HCT116 (cell line): Measurements from ENCODE around the gene GJA9. TPM values are rescaled to one million over a fixed set of nuclear protein-coding genes. Genes with fewer than 3 reads are reported as not detected.
A peak's percentile ranks its signal among the peaks of the same experiment; 100 is the strongest.

Experiments
- ATAC-seq: fragments of 200-7000 bp; cut with Tn5 transposase; 2 replicates; pipeline ENCODE4 v1.9.1; 2020; ENCODE audit warnings: mild to moderate bottlenecking, moderate library complexity
- BruUV-seq: library from RNA; stranded (reverse); fragments of 400-500 nt; replicated peaks from 2 replicates; lab custom pipeline; 2021; lab: Mats Ljungman, UMichigan
- CTCF ChIA-PET: fragments of 300-600 bp; sonication (Branson Sonifier 250); formaldehyde crosslinking; loops from one replicate; lab custom pipeline; 2021; ENCODE audit warnings: antibody characterized with exemption; lab: Charles Lee
- POLR2A ChIA-PET: fragments of 300-600, 350-600 bp; sonication (Branson Sonifier 250); formaldehyde crosslinking; loops from one replicate; lab custom pipeline; 2021; ENCODE audit warnings: antibody characterized with exemption; lab: Charles Lee
- RAD21 ChIA-PET, 2 experiments: fragments of 300-600 bp; sonication (Branson Sonifier 250); formaldehyde crosslinking; loops; one replicate each; lab custom pipeline; 2023; ENCODE audit warnings: low total read pairs in 2 of 2; ENCODE audit not compliant: uncharacterized antibody in 2 of 2, unreplicated experiment in 2 of 2, low non-redundant PET in 1 of 2; lab: Charles Lee
- DNase-seq: peaks from one replicate; pipeline ENCODE4 v3.0.0-alpha.2; 2010; ENCODE audit warnings: low read depth, low spot score
- H2AFZ ChIP-seq: fragments of 200-600 bp; shearing (Covaris generic), sonication (generic); 2 replicates; pipeline ENCODE4 v1.6.1; 2017; ENCODE audit warnings: low read depth, mixed run types, mixed read lengths, antibody characterized with exemption, low read length; ENCODE audit not compliant: poor library complexity, severe bottlenecking
- H3K27ac ChIP-seq: 2 replicates; pipeline ENCODE4 v1.5.1; 2012; ENCODE audit warnings: low read depth, low read length
- H3K27me3 ChIP-seq: fragments of 200-600 bp; sonication (generic); 2 replicates; pipeline ENCODE4 v1.6.1; 2016; ENCODE audit warnings: mixed run types, low read length, mixed read lengths; ENCODE audit not compliant: insufficient read depth
- H3K36me3 ChIP-seq, 2 experiments: fragments of 200-500 bp in 1 of 2; fragments of 200-600 bp in 1 of 2; sonication (Bioruptor generic) in 1 of 2; sonication (generic) in 1 of 2; 2 replicates each; pipeline versions ENCODE4 v1.5.1 to v1.6.1; 2014 to 2016; ENCODE audit warnings: low read length in 2 of 2, inconsistent platforms in 1 of 2, mixed read lengths in 1 of 2, mixed run types in 1 of 2; ENCODE audit not compliant: insufficient read depth in 2 of 2, control insufficient read depth in 1 of 2
- H3K4me1 ChIP-seq, 2 experiments: fragments of 200-600 bp in 1 of 2; sonication (generic) in 1 of 2; 2 replicates each; pipeline versions ENCODE4 v1.5.1 to v1.6.1; 2012 to 2017; ENCODE audit warnings: low read length in 2 of 2, inconsistent platforms in 1 of 2, mild to moderate bottlenecking in 1 of 2, mixed read lengths in 1 of 2, mixed run types in 1 of 2, moderate library complexity in 1 of 2; ENCODE audit not compliant: insufficient read depth in 2 of 2, control insufficient read depth in 1 of 2
- H3K4me2 ChIP-seq: fragments of 200-600 bp; sonication (generic); 2 replicates; pipeline ENCODE4 v1.6.1; 2017; ENCODE audit warnings: mixed run types, low read length, mixed read lengths
- H3K4me3 ChIP-seq, 2 experiments: fragments of 200-600 bp in 1 of 2; sonication (generic) in 1 of 2; replicated peaks in 1 of 2; 2 replicates each; pipeline ENCODE4 v1.5.1; 2011 to 2016; ENCODE audit warnings: low read length in 2 of 2, control low read depth in 1 of 2, low read depth in 1 of 2, mild to moderate bottlenecking in 1 of 2, mixed read lengths in 1 of 2, mixed run types in 1 of 2
- H3K79me2 ChIP-seq: fragments of 200-600 bp; sonication (generic); 2 replicates; pipeline ENCODE4 v1.6.1; 2017; ENCODE audit warnings: mild to moderate bottlenecking, mixed run types, low read length, moderate library complexity, mixed read lengths; ENCODE audit not compliant: insufficient read depth
- H3K9ac ChIP-seq: fragments of 200-600 bp; sonication (generic); 2 replicates; pipeline ENCODE4 v1.6.1; 2016; ENCODE audit warnings: low read length, mixed read lengths
- H3K9me2 ChIP-seq: fragments of 200-600 bp; sonication (generic), shearing (Covaris generic); 2 replicates; pipeline ENCODE4 v1.6.1; 2017; ENCODE audit warnings: mixed run types, mild to moderate bottlenecking, moderate library complexity; ENCODE audit not compliant: insufficient read depth
- H3K9me3 ChIP-seq, 2 experiments: fragments of 200-500 bp in 1 of 2; fragments of 200-600 bp in 1 of 2; sonication (Bioruptor generic) in 1 of 2; sonication (generic) in 1 of 2; 2 replicates each; pipeline ENCODE4 v1.6.1; 2014 to 2017; ENCODE audit warnings: low read length in 2 of 2, mixed read lengths in 2 of 2, inconsistent platforms in 1 of 2, low read depth in 1 of 2, mild to moderate bottlenecking in 1 of 2, mixed run types in 1 of 2, moderate library complexity in 1 of 2; ENCODE audit not compliant: control insufficient read depth in 1 of 2, insufficient read depth in 1 of 2
- H4K20me1 ChIP-seq: fragments of 200-600 bp; sonication (generic), shearing (Covaris generic); 2 replicates; pipeline ENCODE4 v1.6.1; 2017; ENCODE audit warnings: mixed run types, mild to moderate bottlenecking, moderate library complexity; ENCODE audit not compliant: insufficient read depth
- CEBPB ChIP-seq: IDR thresholded peaks from 2 replicates; pipeline ENCODE4 v1.6.1; 2012; ENCODE audit warnings: low read depth
- CTCF ChIP-seq, 3 experiments: fragments of 200-600 bp in 1 of 3; sonication (generic) in 1 of 3; IDR thresholded peaks in 2 of 3; conservative IDR thresholded peaks in 1 of 3; 2 replicates each; pipeline ENCODE4 v1.5.1; 2012 to 2017; ENCODE audit warnings: low read depth in 2 of 3, low read length in 2 of 3, antibody characterized with exemption in 1 of 3, borderline replicate concordance in 1 of 3, control low read depth in 1 of 3, mild to moderate bottlenecking in 1 of 3, mixed read lengths in 1 of 3, mixed run types in 1 of 3, moderate library complexity in 1 of 3; ENCODE audit not compliant: insufficient read depth in 1 of 3
- JUND ChIP-seq: IDR thresholded peaks from 2 replicates; pipeline ENCODE4 v1.6.1; 2012
- MAX ChIP-seq: IDR thresholded peaks from 2 replicates; pipeline ENCODE4 v1.6.1; 2012
- POLR2A ChIP-seq: IDR thresholded peaks from 2 replicates; pipeline ENCODE4 v1.7.0; 2011; ENCODE audit warnings: borderline replicate concordance; ENCODE audit not compliant: insufficient read depth, insufficient read length; ENCODE audit errors: extremely low read depth
- POLR2AphosphoS5 ChIP-seq: IDR thresholded peaks from 2 replicates; pipeline ENCODE4 v1.6.1; 2011; ENCODE audit warnings: mild to moderate bottlenecking, low read depth, low read length, moderate library complexity
- RAD21 ChIP-seq: IDR thresholded peaks from 2 replicates; pipeline ENCODE4 v1.6.1; 2012; ENCODE audit warnings: low read depth, mild to moderate bottlenecking
- YY1 ChIP-seq: IDR thresholded peaks from 2 replicates; pipeline ENCODE4 v1.6.1; 2011; ENCODE audit warnings: low read length, low read depth, moderate library complexity, mild to moderate bottlenecking; ENCODE audit not compliant: insufficient replicate concordance; ENCODE audit errors: extremely low read depth
- ZBTB33 ChIP-seq: IDR thresholded peaks from 2 replicates; pipeline ENCODE4 v1.6.1; 2011; ENCODE audit warnings: mild to moderate bottlenecking, low read length, moderate library complexity; ENCODE audit not compliant: insufficient replicate concordance; ENCODE audit errors: extremely low read depth
- intact Hi-C: fragments of 100-400 bp; cut with micrococcal nuclease; formaldehyde crosslinking; loops from 2 replicates; pipeline ENCODE4 v1.10.0; 2022
- total RNA-seq: library from RNA; stranded (reverse); gene quantifications from one replicate; pipeline ENCODE4 v1.2.1, GENCODE V29; 2021; ENCODE audit not compliant: unreplicated experiment

The GJA9 gene
- total RNA-seq, 1 experiment from 2014 or later = not detected

GRCh38 chr1:38892976-38893375, 11.6 kb upstream of the GJA9 start:
- ChIA-PET CTCF (no interaction called here), RAD21 (no interaction called here), POLR2A (no interaction called here)
- Histone ChIP-seq H3K36me3 (no peaks in the 10 kb centered on the region), H3K79me2 (no peaks in the 10 kb centered on the region), H3K9me2 (no peaks in the 10 kb centered on the region), H3K9ac (no peak overlapping the region), H3K4me1 (no peaks in the 10 kb centered on the region), H3K27ac (no peak overlapping the region), H3K4me3 (no peak overlapping the region), H3K4me2 (no peak overlapping the region), H4K20me1 (no peaks in the 10 kb centered on the region), H3K9me3 (no peaks in the 10 kb centered on the region), H2AFZ (peak overlapping the region; percentile 14), H3K27me3 (no peaks in the 10 kb centered on the region)
- no peak for DNase-seq
- no peak for ATAC-seq
- no peak for TF ChIP-seq JUND
- no peak for TF ChIP-seq ZBTB33
- no peak for TF ChIP-seq POLR2A
- no peak for TF ChIP-seq POLR2AphosphoS5
- TF ChIP-seq CEBPB = no peak
- intact Hi-C loops = no loop called here
- BruUV-seq = no TSS peak

- POLR2A ChIA-PET = no interaction called here
- no TSS peak for BruUV-seq
Observed at GRCh38 chr1:38891753-38892152, 10.4 kb upstream of the GJA9 start.

More at GRCh38 chr1:38891753-38892152, 10.4 kb upstream of the GJA9 start:
- H4K20me1 ChIP-seq = no peaks in the 10 kb centered on the region
- 0 out of 2 replicates have a peak, but pooled peaks cover 1% of the 10 kb centered on the region for H3K27me3 ChIP-seq
- H3K79me2 ChIP-seq = no peaks in the 10 kb centered on the region
- DNase-seq = no peak
- no peak overlapping the region for H2AFZ ChIP-seq
- H3K4me1 ChIP-seq = no peaks in the 10 kb centered on the region
- no peak overlapping the region for H3K4me2 ChIP-seq
- no peak overlapping the region for H3K27ac ChIP-seq
- RAD21 ChIA-PET = no interaction called here
- no peak overlapping the region for H3K9ac ChIP-seq
- no peak overlapping the region for H3K4me3 ChIP-seq
- H3K9me3 ChIP-seq = no peaks in the 10 kb centered on the region
- no peaks in the 10 kb centered on the region for H3K36me3 ChIP-seq
- TF ChIP-seq YY1 (no peak), CTCF (IDR thresholded peaks at IDR 0.05 in 2 of 3, conservative IDR thresholded peaks at IDR 0.05 in 1 of 3; ENCODE audit: borderline replicate concordance in 1 of 3, insufficient read depth in 1 of 3, low read depth in 2 of 3, low read length in 2 of 3) (peak in 2 of 3 experiments; percentile 26 to 37; a peak in 4 of 6 replicates), MAX (no peak), RAD21 (peak; percentile 28; the same call in 1 of the 2 replicates)
- CTCF ChIA-PET = no interaction called here
- no peaks in the 10 kb centered on the region for H3K9me2 ChIP-seq
- intact Hi-C loops = no loop called here
- peak; percentile 74; the same call in 1 of the 2 replicates for ATAC-seq
